ENCODE measurements around the gene CCDC57.
"Not testable (repeated sequence)": the region's sequence is repeated elsewhere in the genome, so short reads cannot be mapped to it uniquely, and the experiment has no call there.

GRCh38 chr17:82174042-82174857 is 38.4 kb downstream of the CCDC57 start:
- not testable (repeated sequence) for TF ChIP-seq RFX5, POLR2A (IDR thresholded peaks at IDR 0.05; ENCODE audit: low read depth, low read length)
- TF ChIP-seq, protein P1, sequence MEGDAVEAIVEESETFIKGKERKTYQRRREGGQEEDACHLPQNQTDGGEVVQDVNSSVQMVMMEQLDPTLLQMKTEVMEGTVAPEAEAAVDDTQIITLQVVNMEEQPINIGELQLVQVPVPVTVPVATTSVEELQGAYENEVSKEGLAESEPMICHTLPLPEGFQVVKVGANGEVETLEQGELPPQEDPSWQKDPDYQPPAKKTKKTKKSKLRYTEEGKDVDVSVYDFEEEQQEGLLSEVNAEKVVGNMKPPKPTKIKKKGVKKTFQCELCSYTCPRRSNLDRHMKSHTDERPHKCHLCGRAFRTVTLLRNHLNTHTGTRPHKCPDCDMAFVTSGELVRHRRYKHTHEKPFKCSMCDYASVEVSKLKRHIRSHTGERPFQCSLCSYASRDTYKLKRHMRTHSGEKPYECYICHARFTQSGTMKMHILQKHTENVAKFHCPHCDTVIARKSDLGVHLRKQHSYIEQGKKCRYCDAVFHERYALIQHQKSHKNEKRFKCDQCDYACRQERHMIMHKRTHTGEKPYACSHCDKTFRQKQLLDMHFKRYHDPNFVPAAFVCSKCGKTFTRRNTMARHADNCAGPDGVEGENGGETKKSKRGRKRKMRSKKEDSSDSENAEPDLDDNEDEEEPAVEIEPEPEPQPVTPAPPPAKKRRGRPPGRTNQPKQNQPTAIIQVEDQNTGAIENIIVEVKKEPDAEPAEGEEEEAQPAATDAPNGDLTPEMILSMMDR (conservative IDR thresholded peaks at IDR 0.05; ENCODE audit: low read depth, low read length), result not testable (repeated sequence)

Data from IMR-90 (cell line).